RPMI8226 (cell line): ENCODE data around the gene CAPN1.
"Not testable (repeated sequence)": the region's sequence is repeated elsewhere in the genome, so short reads cannot be mapped to it uniquely, and the experiment has no call there.

Experiments used
- DNase-seq: peaks from one replicate; pipeline ENCODE4 v3.0.0-alpha.2; 2015

The CAPN1 gene

GRCh38 chr11:65181569-65182257 is at the start of gene CAPN1:
Gene CAPN1, plus strand, starts transcription at chr11:65181928. Its CDS starts 774 bp downstream, at chr11:65182702.
- DNase-seq = peak; percentile 86

- DNase-seq = no peak
Measured at GRCh38 chr11:65132238-65132987, 49.3 kb upstream of the CAPN1 start.

DNA sequence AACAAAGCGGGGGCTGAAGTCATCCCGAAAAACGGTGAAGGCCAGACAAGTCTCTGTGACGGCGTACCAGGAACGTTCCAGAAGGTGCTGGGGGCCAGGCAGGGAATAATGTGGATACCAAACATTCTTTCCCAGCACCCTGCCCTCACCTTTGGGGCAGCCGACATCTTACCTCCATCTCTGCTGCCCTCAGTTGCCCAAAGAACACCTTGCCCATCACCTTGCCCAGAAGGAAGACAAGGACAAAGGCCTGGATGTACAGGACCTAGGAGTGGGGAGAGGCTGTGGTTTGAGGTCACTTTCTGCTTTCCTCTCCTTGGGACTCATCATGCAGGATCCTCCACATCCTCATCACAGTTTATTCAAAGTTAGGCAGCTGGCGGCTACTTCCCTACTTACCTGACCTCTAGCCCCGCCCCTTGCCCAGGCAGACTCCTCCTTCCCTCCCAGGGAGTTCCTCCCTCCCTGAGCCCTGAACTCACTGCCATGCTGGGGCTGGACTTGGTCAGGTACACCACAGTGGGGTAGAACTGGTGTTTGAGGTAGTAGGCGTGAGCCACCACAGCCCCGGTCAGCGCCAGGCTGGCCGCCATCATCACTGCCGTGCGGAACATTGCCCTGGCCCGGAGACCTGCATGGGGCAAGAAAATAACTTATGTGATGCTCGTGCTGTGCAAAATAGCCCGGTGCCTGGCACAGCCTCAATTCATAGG is 48.6 kb upstream of the CAPN1 start:
- DNase-seq = peak; percentile 88

GRCh38 chr11:65133724-65134123 is 48.0 kb upstream of the CAPN1 start:
- no peak for DNase-seq

DNA sequence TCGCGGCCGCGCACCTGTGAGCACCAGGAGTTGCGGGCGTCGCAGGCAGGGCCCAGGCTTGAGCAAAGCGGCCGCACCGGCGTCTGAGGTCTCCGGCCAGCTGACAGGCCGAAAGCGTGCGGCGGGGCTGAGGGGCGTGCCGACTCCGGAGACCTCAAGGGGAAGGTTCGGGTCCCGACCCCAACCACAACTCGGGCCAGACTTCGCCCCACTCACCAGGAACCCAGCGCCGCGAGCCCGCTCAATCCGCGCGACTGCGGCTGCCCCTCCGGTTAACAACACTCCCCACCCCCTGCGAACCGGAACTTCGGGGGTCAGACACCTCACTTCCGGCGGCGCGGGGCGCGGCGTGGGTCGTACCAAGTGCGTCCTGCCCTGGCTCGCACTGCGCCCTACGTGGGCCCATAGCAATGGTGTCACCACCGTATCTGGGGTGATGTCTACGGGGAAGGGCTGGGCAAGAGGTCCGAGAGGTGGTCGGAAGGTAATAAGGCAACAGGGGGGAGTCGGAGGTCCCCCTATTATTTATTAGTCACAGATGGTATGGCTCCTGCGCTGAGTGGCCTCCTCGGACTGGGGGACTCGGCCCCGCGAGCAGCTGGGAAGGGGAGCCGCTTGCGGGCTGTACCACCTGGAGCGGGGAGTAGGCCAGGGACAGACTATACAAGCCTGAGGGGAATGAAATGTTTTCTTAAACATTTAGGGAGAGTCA is 47.3 kb upstream of the CAPN1 start, which contains the start of gene SYVN1:
Gene SYVN1, minus strand, starts transcription at position 280 of the 712 bp plus-strand sequence. CDS start 918 bp downstream, outside the sequence.
- peak; percentile 97 for DNase-seq

- DNase-seq = peak; percentile 96
Measured at GRCh38 chr11:65134952-65135632, 46.6 kb upstream of the CAPN1 start.

- DNase-seq = peak; percentile 25
Measured at GRCh38 chr11:65135633-65136145, 46.0 kb upstream of the CAPN1 start.

DNA sequence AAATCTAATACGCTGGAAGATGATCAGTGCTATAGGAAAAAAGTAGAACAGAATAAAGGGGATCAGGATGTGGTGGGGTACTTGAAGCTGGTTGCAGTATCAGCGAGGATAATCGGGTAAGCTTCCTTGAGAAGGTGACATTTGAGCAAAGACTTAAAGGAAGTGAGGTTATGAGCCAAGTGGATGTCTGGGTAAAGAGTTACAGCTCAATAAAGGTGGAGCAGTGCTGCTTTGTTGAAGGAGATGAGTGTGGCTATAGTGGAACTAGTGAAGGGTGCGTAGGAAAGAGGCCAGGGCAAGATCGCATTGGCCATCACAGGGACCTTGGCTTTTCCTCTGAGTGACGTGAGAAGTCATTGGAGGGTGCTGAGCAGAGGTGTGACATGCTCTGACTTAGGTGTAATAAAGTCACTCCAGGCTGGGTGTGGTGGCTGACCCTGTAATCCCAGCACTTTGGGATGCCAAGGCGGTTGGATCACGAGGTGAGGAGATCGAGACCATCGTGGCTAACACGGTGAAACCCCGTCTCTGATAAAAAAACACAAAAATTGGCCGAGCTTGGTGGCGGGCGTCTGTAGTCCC is 45.1 kb upstream of the CAPN1 start:
- DNase-seq = no peak

GRCh38 chr11:65141896-65142494 is 39.7 kb upstream of the CAPN1 start:
- no peak for DNase-seq

DNA sequence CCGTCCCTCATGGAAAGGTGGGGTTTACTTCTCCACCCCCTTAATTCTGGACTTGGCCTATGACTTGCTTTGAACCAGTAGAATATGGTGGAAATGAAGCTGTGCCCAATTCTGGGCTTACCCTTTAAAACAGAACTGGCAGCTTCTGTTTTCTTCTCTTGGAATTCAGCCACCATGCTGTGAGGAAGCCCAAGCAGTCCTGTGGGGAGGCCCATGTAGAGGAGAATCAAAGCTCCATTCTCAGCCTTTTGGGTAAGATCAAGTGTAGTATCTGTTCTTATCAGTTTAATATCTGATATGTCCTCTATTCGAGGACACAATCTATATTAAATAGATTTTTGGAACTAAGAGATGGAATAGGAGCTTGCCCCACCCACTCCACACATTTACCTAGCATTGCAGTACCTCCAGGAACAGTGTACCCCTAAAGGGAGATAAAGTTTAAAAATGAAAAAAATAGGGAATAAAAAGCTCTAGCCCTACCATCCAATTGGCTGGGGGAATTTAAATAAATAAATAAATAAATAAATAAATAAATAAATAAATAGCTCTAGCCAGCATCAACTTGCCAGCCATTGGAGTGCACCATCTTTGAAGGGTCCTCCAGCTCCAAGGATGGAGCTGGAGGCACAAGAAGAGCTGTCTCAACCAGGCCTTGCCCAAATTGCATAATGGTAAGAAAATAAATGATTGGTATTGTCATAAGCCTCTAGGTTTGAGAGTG is 34.2 kb upstream of the CAPN1 start:
- DNase-seq = no peak

DNA sequence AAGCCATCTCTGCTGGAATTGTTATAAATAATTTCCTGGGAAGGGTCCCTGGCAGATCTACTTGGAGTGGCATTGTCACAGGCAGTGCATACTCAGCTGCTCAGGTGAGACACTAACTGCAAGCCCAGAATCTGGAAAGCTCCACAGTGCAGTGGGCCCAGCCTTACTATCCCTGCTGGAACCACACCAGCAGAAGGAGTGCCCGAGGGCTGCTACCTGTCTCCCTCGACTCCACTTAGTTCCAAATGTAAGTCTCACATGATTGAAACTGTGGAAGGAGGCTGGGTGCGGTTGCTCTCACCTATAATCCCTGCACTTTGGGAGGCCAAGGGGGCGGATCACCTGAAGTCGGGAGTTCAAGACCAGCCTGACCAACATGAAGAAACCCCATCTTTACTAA is 33.1 kb upstream of the CAPN1 start:
- DNase-seq = no peak

DNA sequence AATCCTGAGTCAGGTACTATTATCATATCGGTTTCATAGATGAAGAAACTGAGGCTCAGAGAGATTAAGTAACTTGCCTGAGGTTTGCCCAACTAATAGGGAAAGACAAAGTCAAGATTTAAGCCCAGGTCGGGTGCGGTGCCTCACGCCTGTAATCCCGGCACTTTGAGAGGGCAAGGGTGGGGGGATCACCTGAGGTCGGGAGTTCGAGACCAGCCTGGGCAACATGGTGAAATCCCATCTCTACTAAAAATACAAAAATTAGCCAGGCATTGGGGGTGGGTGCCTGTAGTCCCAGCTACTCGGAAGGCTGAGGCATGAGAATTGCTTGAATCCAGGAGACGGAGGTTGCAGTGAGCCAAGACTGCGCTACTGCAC is 31.6 kb upstream of the CAPN1 start:
- DNase-seq = not testable (repeated sequence)

DNA sequence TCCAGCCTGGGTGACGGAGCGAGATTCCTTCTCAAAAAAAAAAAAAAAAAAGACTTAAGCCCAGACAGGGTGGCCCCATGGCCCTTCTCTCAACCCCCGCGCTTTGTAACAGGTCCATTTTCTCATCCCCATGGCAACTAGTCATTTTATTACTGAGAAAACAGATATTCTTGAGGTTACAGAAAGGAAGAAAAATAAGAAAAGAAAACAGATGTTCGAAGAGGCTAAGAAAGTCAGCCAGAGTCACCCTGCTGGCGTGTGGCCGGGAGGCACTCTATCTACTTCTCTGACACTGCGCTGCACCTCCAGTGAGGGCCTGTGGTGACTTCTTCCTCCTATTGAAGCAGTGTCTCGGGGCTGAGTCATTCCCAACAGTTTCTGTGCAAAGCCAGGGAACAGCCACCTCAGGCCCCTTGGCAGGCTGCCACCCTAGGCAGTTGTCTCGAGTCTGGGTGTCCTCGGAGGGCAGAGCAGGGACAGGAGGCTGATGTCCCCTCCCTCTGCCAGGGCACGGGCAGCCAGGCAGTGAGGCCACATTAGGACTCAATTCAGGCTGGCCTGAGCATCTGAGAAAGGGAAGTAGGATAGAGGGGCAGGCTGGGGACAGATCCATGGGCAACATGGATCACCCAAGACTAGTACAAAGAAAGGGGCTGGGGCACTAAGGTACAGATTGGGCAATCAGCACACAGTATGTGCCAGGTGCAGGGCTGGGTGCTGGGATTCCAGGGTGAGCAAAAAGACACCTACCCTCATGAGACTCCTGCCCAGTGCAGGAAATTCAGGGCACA is 31.0 kb upstream of the CAPN1 start:
- DNase-seq = peak; percentile 88

DNA sequence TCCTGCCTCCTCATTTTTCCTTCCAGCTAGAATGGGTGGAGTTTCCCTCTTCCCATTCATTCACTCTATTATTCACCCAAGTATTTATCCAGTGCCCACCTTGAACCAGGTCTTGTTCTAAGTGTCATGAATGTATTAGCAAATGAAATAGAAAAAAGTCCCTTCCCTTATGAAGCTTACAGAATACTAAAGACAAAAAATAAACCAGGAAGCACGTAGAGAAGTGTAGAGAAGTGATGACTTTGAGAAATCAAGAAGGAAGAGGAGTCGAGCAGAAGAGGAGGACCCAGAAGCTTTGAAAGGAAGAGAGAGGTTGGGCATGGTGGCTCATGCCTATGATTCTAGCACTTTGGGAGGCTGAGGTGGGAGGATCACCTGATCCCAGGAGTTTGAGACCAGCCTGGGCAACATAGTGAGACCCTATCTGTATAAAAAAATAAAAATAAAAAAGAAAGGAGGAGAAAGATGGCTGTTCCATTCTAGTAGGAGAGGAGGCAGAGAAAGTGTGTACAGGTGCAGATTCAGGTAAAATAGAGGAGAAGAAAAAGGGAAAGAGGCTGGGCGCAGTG is 30.3 kb upstream of the CAPN1 start:
- no peak for DNase-seq

DNA sequence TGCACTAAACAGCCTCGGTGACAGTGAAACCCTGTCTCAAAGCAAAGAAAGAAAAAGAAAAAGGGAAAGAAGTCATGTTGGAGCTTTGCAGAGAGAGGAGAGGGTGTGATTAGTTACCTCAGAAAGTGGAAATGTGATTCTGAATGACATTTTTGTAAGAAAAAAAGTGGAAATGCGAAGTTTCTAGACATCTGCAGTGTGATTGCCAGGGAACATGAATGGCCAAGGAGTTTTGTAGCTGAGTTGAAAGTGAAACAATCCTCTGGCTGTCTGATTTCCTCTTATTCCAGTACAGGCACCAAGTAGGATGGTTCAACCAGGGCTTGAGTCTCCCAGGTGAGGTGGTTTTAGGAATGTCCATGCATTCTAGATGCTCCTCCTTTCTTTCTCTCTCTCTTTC is 29.6 kb upstream of the CAPN1 start:
- peak; percentile 45 for DNase-seq

- DNase-seq = no peak
Measured at GRCh38 chr11:65156256-65156655, 25.5 kb upstream of the CAPN1 start.

GRCh38 chr11:65156926-65157325 is 24.8 kb upstream of the CAPN1 start:
- DNase-seq = no peak

DNA sequence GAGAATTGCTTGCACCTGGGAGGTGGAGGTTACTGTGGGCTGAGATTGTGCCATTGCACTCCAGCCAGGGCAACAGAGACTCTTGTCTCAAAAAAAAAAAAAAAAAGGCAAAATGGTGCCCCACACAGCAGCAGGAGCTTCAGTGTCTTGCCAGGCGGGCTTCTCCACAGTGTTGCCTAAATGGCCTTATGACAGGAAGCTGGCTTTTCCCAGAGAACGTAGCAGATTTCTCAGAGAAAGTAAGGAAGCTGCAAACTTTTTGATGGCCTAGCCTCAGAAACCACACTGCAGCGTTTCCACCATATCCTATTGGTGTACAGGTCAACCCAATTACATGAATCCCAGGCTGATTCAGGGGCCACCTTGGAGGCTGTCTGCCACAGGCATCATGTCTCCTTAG is 24.4 kb upstream of the CAPN1 start:
- no peak for DNase-seq

GRCh38 chr11:65159012-65159411 is 22.7 kb upstream of the CAPN1 start:
- no peak for DNase-seq
